Fibroblast of mammary gland (primary cell): Measurements from ENCODE around the gene KIF19.
A peak's percentile ranks its signal among the peaks of the same experiment; 100 is the strongest.

Experiments
- DNase-seq: peaks from one replicate; pipeline ENCODE4 v3.0.0-alpha.2; 2010; ENCODE audit warnings: low read depth
- H3K4me3 ChIP-seq: 2 replicates; pipeline ENCODE4 v1.5.1; 2011; ENCODE audit warnings: low read depth, mild to moderate bottlenecking, low read length, moderate library complexity; ENCODE audit not compliant: control insufficient read depth
- TF ChIP-seq, protein P1 (sequence below): conservative IDR thresholded peaks from 2 replicates; pipeline ENCODE4 v1.5.1; 2011; ENCODE audit warnings: low read depth, low read length, inconsistent platforms; ENCODE audit not compliant: control insufficient read depth, insufficient read depth

The KIF19 gene

DNA sequence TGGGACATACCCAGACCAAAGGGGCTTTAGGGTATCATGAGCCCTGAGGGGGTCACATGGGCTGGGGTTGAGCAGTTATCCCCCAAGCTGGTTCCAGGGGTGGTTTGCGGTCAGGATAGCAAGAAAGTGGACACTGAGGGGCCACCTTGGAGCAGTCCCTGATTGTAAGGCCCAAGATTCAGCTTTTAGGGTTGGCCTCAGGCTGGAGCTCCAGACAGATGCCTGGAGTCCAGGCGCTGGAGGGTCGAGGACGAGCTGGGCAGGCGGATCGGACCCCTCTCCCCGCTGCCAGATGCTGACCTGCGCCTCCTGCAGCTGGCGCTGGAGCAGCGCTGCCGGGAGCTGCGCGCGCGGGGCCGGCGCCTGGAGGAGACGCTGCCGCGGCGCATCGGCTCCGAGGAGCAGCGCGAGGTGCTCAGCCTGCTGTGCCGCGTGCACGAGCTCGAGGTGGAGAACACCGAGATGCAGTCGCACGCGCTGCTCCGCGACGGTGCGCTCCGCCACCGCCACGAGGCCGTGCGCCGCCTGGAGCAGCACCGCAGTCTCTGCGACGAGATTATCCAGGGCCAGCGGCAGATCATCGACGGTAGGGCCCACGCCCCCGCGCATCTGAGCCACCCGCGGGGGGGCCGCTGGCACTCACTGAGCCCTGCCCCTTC lies 25.7 kb downstream of the KIF19 start:
- TF ChIP-seq, protein P1, sequence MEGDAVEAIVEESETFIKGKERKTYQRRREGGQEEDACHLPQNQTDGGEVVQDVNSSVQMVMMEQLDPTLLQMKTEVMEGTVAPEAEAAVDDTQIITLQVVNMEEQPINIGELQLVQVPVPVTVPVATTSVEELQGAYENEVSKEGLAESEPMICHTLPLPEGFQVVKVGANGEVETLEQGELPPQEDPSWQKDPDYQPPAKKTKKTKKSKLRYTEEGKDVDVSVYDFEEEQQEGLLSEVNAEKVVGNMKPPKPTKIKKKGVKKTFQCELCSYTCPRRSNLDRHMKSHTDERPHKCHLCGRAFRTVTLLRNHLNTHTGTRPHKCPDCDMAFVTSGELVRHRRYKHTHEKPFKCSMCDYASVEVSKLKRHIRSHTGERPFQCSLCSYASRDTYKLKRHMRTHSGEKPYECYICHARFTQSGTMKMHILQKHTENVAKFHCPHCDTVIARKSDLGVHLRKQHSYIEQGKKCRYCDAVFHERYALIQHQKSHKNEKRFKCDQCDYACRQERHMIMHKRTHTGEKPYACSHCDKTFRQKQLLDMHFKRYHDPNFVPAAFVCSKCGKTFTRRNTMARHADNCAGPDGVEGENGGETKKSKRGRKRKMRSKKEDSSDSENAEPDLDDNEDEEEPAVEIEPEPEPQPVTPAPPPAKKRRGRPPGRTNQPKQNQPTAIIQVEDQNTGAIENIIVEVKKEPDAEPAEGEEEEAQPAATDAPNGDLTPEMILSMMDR, result no peak
- no peak overlapping the region for H3K4me3 ChIP-seq
- no peak for DNase-seq

DNA sequence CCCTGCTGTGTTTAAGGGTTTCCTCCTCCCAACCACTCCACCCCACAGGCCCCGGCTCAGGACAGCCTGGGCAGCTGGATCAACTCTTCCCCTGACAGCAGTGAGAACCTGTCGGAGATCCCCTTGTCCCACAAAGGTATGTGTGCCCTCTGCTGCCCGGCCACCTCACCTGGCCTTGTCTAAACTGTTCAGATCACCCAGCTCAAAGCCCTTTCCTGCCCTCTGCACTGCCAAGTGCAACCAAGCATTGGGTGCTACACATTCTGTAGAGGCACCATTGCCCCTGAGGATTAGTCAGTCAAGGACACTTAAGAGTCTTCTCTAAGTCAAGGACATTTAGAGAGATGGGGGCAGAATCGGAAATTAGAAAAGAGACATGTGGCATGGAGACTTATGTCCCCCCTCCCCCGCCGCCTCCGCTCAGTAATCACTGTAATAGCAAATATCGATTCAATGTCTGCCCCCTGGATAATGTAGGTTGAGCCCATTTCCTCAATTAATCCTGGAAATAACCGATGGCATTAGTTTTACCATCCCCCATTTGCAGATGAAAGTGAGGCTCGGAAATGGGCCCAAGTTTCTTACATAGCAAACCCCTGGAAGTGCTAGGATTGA lies 27.5 kb downstream of the KIF19 start:
- H3K4me3 ChIP-seq, result no peak overlapping the region
- TF ChIP-seq, protein P1, result no peak
- DNase-seq, result no peak

DNA sequence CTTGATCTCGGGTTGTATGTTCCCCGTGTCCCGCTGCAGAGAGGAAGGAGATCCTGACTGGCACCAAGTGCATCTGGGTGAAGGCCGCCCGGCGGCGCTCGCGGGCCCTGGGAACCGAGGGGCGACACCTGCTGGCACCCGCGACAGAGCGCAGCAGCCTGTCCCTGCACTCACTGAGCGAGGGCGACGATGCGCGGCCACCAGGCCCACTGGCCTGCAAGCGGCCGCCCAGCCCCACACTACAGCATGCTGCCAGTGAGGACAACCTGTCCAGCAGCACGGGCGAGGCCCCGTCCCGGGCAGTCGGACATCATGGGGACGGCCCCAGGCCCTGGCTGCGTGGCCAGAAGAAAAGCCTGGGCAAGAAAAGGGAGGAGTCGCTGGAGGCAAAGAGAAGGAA lies 28.1 kb downstream of the KIF19 start:
- H3K4me3 ChIP-seq, result no peak overlapping the region
- DNase-seq, result peak; percentile 11
- TF ChIP-seq, protein P1, result peak; percentile 25

DNA sequence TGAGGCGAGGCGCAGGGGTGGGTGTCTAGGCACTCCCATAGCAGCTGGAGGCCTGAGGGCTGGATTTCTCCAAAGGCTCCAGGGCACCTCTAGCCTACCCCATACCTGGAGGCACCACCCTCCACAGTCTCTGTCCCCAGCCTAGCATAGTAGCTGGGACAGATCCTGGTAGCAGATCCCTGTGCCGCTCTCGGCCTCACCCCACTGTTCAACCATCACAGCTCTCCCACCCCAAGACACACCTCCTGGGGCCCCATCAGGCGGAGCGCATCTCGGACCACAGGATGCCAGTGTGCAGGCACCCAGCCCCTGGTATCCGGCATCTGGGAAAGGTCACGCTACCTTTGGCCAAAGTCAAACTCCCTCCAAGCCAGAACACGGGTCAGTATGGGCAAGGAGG lies 28.5 kb downstream of the KIF19 start:
- TF ChIP-seq, protein P1, result no peak
- H3K4me3 ChIP-seq, result no peak overlapping the region
- DNase-seq, result no peak

- no peak overlapping the region for H3K4me3 ChIP-seq
- TF ChIP-seq, protein P1, result no peak
- no peak for DNase-seq
These were observed 29.0 kb downstream of the KIF19 start for GRCh38 chr17:74355065-74355464.

DNA sequence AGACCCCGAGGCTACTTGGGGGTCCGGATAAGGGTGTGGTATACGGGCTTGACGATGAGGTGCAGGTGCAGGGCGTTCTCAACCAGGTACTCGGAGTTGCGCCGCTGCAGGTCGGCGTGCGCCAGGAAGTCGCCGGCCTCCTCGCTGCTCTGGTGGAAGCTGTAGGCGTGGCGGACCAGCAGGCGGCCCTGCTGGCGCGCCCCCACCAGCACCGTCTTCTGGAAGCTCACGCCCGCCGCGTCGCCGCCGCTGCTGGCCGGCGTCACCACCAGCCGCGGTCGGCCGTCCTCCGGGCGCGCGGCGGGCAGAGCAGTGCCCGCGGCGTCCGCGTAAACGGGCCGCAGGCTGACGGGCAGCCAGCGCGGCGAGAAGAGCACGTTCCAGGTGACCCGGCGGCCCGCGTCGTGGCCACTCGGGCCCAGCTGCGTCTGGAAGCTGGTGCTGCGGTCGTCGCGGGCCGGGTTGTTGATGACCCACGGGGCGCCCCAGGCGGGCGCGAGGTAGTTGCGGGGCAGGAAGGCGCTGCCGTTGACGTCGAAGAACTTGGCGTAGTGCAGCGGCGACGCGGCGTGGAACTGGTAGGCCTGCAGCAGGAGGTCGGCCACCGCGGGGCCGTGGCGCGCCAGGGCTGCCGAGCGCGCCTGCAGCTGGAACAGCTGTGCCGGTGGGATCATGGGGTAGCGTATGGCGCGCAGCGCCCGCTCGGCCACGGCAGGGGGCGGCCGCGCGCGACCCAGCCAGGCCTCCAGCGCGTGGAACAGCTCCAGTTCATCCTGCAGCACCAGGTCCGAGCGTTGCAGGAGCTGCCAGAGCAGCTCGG lies 30.8 kb downstream of the KIF19 start:
- H3K4me3 ChIP-seq, result no peak overlapping the region
- no peak for DNase-seq
- TF ChIP-seq, protein P1, result no peak
